HG02798 (cell line): Measurements from ENCODE around the gene CHEK1.
"Not testable (repeated sequence)": the region's sequence is repeated elsewhere in the genome, so short reads cannot be mapped to it uniquely, and the experiment has no call there.

ENCODE experiments used
- ATAC-seq: cut with Tn5 transposase; IDR thresholded peaks from one replicate; pipeline ENCODE4 v1.9.1; 2021; ENCODE audit warnings: mild to moderate bottlenecking; ENCODE audit not compliant: unreplicated experiment, poor library complexity

CHEK1 gene

GRCh38 chr11:125690006-125690405 lies 65.0 kb downstream of the CHEK1 start:
- ATAC-seq = no peak

- no peak for ATAC-seq
Measured at GRCh38 chr11:125692887-125693286, 67.9 kb downstream of the CHEK1 start.

GRCh38 chr11:125694951-125695350 lies 70.0 kb downstream of the CHEK1 start:
- ATAC-seq = no peak

- ATAC-seq = no peak
Measured at GRCh38 chr11:125701018-125701610, 76.2 kb downstream of the CHEK1 start.

- ATAC-seq = no peak
Measured at GRCh38 chr11:125701858-125702621, 77.1 kb downstream of the CHEK1 start.

GRCh38 chr11:125704686-125705085 lies 79.7 kb downstream of the CHEK1 start:
- ATAC-seq = not testable (repeated sequence)

- no peak for ATAC-seq
Measured at GRCh38 chr11:125720781-125721180, 95.8 kb downstream of the CHEK1 start.

- no peak for ATAC-seq
Measured at GRCh38 chr11:125724125-125724524, 99.2 kb downstream of the CHEK1 start.
